K562 (cell line): ENCODE data around the gene GRHPR. TPM values are rescaled to one million over a fixed set of nuclear protein-coding genes. Genes with fewer than 3 reads are reported as not detected.

Experiments used
- ADNP ChIP-seq: fragments of 200-800 bp; sonication (Bioruptor generic); IDR thresholded peaks from 2 replicates; pipeline ENCODE4 v1.6.1; 2016; ENCODE audit warnings: missing genetic modification characterization, missing compliant biosample characterization
- CEBPG ChIP-seq, 3 experiments: fragments of 200-800 bp in 1 of 3; sonication (Bioruptor generic) in 1 of 3; sonication (generic) in 1 of 3; formaldehyde crosslinking in 1 of 3; IDR thresholded peaks in 2 of 3; conservative IDR thresholded peaks in 1 of 3; 2 replicates each; pipeline versions ENCODE4 v1.6.1 to v1.8.0; 2016 to 2022; ENCODE audit warnings: missing compliant biosample characterization in 2 of 3, missing genetic modification characterization in 2 of 3, mild to moderate bottlenecking in 1 of 3, missing genetic modification reagents in 1 of 3
- CHD1 ChIP-seq: fragments of 200-600 bp; sonication (generic); IDR thresholded peaks from one replicate; pipeline ENCODE4 v1.6.1; 2012; ENCODE audit warnings: mild to moderate bottlenecking, moderate library complexity, low read length, inconsistent platforms
- DIDO1 ChIP-seq: fragments of 450-650 bp; IDR thresholded peaks from 2 replicates; pipeline ENCODE4 v1.6.1; 2016; ENCODE audit warnings: low read depth, missing biosample characterization, missing genetic modification characterization
- FOXA3 ChIP-seq, 2 experiments: fragments of 450-650 bp in 1 of 2; sonication (generic) in 1 of 2; formaldehyde crosslinking; IDR thresholded peaks in 1 of 2; conservative IDR thresholded peaks in 1 of 2; 2 replicates each; pipeline versions ENCODE4 v1.4.0 to v1.8.0; 2020 to 2022; ENCODE audit warnings: mild to moderate bottlenecking in 2 of 2, missing genetic modification reagents in 1 of 2
- HDAC2 ChIP-seq: fragments of 450-650 bp; IDR thresholded peaks from 2 replicates; pipeline ENCODE4 v1.6.1; 2016; ENCODE audit warnings: mild to moderate bottlenecking
- KDM2B ChIP-seq: fragments of 250-450 bp; sonication (Bioruptor Pico); IDR thresholded peaks from 2 replicates; pipeline ENCODE4 v1.8.0; 2021; ENCODE audit warnings: mild to moderate bottlenecking, moderate library complexity
- MYC ChIP-seq, 2 experiments: fragments of 250-450 bp in 1 of 2; sonication (Bioruptor Pico) in 1 of 2; IDR thresholded peaks; 2 replicates each; pipeline versions ENCODE4 v1.5.1 to v1.6.1; 2012 to 2021; ENCODE audit warnings: low read depth in 2 of 2, borderline replicate concordance in 1 of 2, improper control_type of control experiment in 1 of 2, low read length in 1 of 2, mild to moderate bottlenecking in 1 of 2, moderate library complexity in 1 of 2
- NONO ChIP-seq, 2 experiments: fragments of 200-400 bp in 1 of 2; fragments of 450-650 bp in 1 of 2; formaldehyde crosslinking in 1 of 2; IDR thresholded peaks; 2 replicates each; pipeline ENCODE4 v1.6.1; 2017; ENCODE audit warnings: low read depth in 2 of 2, mild to moderate bottlenecking in 2 of 2, moderate library complexity in 2 of 2, low read length in 1 of 2
- PHB2 ChIP-seq: fragments of 450-650 bp; IDR thresholded peaks from 2 replicates; pipeline ENCODE4 v1.6.1; 2017; ENCODE audit warnings: low read depth
- RAD21 ChIP-seq, 2 experiments: fragments of 250-450 bp in 1 of 2; fragments of 450-650 bp in 1 of 2; sonication (Bioruptor Pico) in 1 of 2; formaldehyde crosslinking in 1 of 2; IDR thresholded peaks in 1 of 2; conservative IDR thresholded peaks in 1 of 2; 2 replicates each; pipeline versions ENCODE4 v1.4.0 to v1.8.0; 2020 to 2022; ENCODE audit warnings: mild to moderate bottlenecking in 2 of 2, moderate library complexity in 1 of 2
- RHOXF2B ChIP-seq: fragments of 250-450 bp; sonication (Bioruptor Pico); conservative IDR thresholded peaks from 2 replicates; pipeline ENCODE4 v1.5.1; 2021
- TBL1XR1 ChIP-seq, 2 experiments: IDR thresholded peaks; 2 replicates each; pipeline ENCODE4 v1.6.1; 2012; ENCODE audit warnings: improper control_type of control experiment in 2 of 2, low read length in 2 of 2, mild to moderate bottlenecking in 1 of 2
- ZC3H11A ChIP-seq: IDR thresholded peaks from 2 replicates; pipeline ENCODE4 v1.6.1; 2012; ENCODE audit warnings: low read depth, low read length, improper control_type of control experiment
- ZNF354B ChIP-seq: fragments of 250-450 bp; sonication (Bioruptor Pico); IDR thresholded peaks from 2 replicates; pipeline ENCODE4 v1.4.0; 2020
- polyA plus RNA-seq, 8 experiments: library from polyadenylated mRNA; depleted of rRNA in 4 of 8; stranded (reverse) in 5 of 8; unstranded in 3 of 8; fragments of >200 nt; fragmentation: Nextera tagmentation in 2 of 8; fragmentation: Illumina TruSeq in 1 of 8; extraction: Ambion mirVana in 2 of 8; extraction: Trizol in 1 of 8; gene quantifications; 2 replicates each; pipeline versions ENCODE4 v1.2.1 to v1.2.3, GENCODE V29; 2011 to 2014; ENCODE audit warnings: inconsistent platforms in 1 of 8, missing spikeins in 1 of 8
- total RNA-seq, 7 experiments: library from RNA; depleted of rRNA in 6 of 7; stranded (reverse); fragments of >200 nt in 6 of 7; fragmentation: Illumina TruSeq in 2 of 7; extraction: Trizol in 2 of 7; gene quantifications; 2 replicates each; pipeline versions ENCODE4 v1.2.1 to v1.2.3, GENCODE V29; 2011 to 2021; ENCODE audit warnings: low replicate concordance in 1 of 7
- TF ChIP-seq, protein P1 (sequence below): fragments of 250-450 bp; sonication (Bioruptor Pico); IDR thresholded peaks from 2 replicates; pipeline ENCODE4 v1.4.0; 2020; ENCODE audit warnings: mild to moderate bottlenecking, moderate library complexity
- TF ChIP-seq, protein P2 (sequence below): fragments of 450-650 bp; IDR thresholded peaks from 2 replicates; pipeline ENCODE4 v1.7.1; 2018; ENCODE audit warnings: mild to moderate bottlenecking, low read depth; ENCODE audit not compliant: partially characterized antibody
- TF ChIP-seq, protein P3 (sequence below): fragments of 450-650 bp; formaldehyde crosslinking; IDR thresholded peaks from 2 replicates; pipeline ENCODE4 v1.4.0; 2020; ENCODE audit warnings: mild to moderate bottlenecking, moderate library complexity

Gene GRHPR
- total and polyA plus RNA-seq, 9 of the 15 experiments (the other 6 are each of a cell fraction or from before 2014, with no cell fraction given): 38.9 to 144 (median 120) TPM

DNA sequence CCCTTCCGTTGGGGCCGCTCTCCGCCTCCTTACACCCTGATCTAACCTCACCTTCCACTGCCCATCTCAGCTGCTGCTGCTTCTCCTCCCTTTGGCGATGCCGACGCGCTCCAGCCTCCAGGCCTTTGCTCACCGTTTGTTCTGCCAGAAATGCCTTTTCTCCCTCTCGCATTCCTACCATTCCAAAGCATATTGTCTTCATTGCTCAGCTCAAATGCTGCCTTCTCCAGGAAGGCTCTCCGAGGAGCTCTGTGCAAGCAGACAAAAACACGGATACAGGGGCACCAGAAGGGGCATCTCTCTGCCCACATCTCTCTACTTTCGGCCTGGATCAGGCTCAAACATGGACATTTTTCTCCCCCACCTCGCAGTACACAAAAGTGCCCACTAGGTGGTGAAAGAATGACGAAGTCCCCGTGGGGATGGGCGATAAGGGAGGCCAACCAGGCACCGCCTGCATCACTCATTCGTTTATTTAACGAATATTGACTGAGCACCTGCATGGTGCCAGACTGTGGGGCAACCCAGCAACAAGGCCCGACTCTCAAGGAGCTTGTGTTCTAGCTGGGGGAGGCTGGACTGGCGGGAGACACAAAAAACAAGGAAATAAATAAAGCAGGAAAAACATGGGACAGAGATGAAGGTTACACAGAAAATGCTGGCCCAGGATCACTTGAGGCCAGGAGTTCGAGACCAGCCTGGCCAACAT lies 7.3 kb upstream of the GRHPR start (continued):
- TF ChIP-seq, protein P1, sequence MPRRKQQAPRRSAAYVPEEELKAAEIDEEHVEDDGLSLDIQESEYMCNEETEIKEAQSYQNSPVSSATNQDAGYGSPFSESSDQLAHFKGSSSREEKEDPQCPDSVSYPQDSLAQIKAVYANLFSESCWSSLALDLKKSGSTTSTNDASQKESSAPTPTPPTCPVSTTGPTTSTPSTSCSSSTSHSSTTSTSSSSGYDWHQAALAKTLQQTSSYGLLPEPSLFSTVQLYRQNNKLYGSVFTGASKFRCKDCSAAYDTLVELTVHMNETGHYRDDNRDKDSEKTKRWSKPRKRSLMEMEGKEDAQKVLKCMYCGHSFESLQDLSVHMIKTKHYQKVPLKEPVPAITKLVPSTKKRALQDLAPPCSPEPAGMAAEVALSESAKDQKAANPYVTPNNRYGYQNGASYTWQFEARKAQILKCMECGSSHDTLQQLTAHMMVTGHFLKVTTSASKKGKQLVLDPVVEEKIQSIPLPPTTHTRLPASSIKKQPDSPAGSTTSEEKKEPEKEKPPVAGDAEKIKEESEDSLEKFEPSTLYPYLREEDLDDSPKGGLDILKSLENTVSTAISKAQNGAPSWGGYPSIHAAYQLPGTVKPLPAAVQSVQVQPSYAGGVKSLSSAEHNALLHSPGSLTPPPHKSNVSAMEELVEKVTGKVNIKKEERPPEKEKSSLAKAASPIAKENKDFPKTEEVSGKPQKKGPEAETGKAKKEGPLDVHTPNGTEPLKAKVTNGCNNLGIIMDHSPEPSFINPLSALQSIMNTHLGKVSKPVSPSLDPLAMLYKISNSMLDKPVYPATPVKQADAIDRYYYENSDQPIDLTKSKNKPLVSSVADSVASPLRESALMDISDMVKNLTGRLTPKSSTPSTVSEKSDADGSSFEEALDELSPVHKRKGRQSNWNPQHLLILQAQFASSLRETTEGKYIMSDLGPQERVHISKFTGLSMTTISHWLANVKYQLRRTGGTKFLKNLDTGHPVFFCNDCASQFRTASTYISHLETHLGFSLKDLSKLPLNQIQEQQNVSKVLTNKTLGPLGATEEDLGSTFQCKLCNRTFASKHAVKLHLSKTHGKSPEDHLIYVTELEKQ (CRISPR knock-in tag): no peak
- TF ChIP-seq ZC3H11A (no peak), ADNP (0 out of 2 replicates have a peak, but pooled peaks have one; percentile 7), RAD21 (CRISPR knock-in tag; conservative IDR thresholded peaks at IDR 0.05 in 1 of 2, IDR thresholded peaks at IDR 0.05 in 1 of 2) (peak; percentile 59 to 82), CHD1 (no peak), RHOXF2B (CRISPR knock-in tag) (no peak), NONO (IDR thresholded peaks at IDR 0.05; ENCODE audit: low read depth in 2 of 2, low read length in 1 of 2) (no peak), HDAC2 (0 out of 2 replicates have a peak, but pooled peaks have one; percentile 47), CEBPG (CRISPR knock-in tag; IDR thresholded peaks at IDR 0.05) (peak; percentile 49; the same call in 1 of the 2 replicates), CEBPG (tag; conservative IDR thresholded peaks at IDR 0.05 in 1 of 2, IDR thresholded peaks at IDR 0.05 in 1 of 2) (no peak), PHB2 (no peak), MYC (IDR thresholded peaks at IDR 0.05; ENCODE audit: low read depth, low read length) (no peak), MYC (CRISPR knock-in tag; IDR thresholded peaks at IDR 0.05; ENCODE audit: borderline replicate concordance, low read depth) (no peak), DIDO1 (no peak), TBL1XR1 (IDR thresholded peaks at IDR 0.05; ENCODE audit: low read length in 2 of 2) (no peak), KDM2B (no peak), ZNF354B (CRISPR knock-in tag) (no peak), FOXA3 (CRISPR knock-in tag; conservative IDR thresholded peaks at IDR 0.05 in 1 of 2, IDR thresholded peaks at IDR 0.05 in 1 of 2) (peak in 1 of 2 experiments; percentile 69; a peak in 1 of 4 replicates)
- TF ChIP-seq, protein P2, sequence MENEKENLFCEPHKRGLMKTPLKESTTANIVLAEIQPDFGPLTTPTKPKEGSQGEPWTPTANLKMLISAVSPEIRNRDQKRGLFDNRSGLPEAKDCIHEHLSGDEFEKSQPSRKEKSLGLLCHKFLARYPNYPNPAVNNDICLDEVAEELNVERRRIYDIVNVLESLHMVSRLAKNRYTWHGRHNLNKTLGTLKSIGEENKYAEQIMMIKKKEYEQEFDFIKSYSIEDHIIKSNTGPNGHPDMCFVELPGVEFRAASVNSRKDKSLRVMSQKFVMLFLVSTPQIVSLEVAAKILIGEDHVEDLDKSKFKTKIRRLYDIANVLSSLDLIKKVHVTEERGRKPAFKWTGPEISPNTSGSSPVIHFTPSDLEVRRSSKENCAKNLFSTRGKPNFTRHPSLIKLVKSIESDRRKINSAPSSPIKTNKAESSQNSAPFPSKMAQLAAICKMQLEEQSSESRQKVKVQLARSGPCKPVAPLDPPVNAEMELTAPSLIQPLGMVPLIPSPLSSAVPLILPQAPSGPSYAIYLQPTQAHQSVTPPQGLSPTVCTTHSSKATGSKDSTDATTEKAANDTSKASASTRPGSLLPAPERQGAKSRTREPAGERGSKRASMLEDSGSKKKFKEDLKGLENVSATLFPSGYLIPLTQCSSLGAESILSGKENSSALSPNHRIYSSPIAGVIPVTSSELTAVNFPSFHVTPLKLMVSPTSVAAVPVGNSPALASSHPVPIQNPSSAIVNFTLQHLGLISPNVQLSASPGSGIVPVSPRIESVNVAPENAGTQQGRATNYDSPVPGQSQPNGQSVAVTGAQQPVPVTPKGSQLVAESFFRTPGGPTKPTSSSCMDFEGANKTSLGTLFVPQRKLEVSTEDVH: no peak
- TF ChIP-seq, protein P3, sequence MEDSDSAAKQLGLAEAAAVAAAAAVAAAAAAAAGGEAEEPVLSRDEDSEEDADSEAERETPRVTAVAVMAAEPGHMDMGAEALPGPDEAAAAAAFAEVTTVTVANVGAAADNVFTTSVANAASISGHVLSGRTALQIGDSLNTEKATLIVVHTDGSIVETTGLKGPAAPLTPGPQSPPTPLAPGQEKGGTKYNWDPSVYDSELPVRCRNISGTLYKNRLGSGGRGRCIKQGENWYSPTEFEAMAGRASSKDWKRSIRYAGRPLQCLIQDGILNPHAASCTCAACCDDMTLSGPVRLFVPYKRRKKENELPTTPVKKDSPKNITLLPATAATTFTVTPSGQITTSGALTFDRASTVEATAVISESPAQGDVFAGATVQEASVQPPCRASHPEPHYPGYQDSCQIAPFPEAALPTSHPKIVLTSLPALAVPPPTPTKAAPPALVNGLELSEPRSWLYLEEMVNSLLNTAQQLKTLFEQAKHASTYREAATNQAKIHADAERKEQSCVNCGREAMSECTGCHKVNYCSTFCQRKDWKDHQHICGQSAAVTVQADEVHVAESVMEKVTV (CRISPR knock-in tag): peak; percentile 46; the same call in 1 of the 2 replicates
